ENCODE results near the gene ABHD17A.

ABHD17A gene

DNA sequence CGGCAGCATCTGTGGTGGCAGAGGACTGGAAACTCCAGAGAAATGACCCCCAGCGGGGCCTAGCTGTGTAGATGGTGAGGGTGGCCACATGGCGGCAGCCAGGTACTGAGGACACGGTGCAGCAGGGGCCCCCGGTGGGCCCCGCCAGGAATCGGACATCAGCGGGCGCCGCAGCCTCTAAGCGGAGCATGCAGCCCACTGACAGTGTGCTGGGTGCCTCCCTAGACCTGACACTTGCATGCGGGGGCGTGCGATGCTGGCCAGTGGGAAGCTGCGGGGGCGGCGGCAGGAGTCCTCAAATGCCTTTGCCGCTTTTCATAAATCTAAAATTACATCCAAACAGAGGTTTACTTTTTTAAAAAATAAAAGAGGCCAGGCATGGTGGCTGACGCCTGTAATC lies 36.0 kb upstream of the ABHD17A start:
- Histone ChIP-seq H3K4me3 (ENCODE audit: low read length) (no peak overlapping the region), H3K4me1 (ENCODE audit: control insufficient read depth, insufficient read depth, low read length) (no peaks in the 10 kb centered on the region), H3K9ac (ENCODE audit: low read depth, low read length) (no peak overlapping the region), H3K9me3 (replicated peaks; ENCODE audit: low read length) (no peaks in the 10 kb centered on the region), H3K4me2 (ENCODE audit: low read length) (no peak overlapping the region), H3K36me3 (ENCODE audit: insufficient read depth, low read length) (peaks cover 39% of the 10 kb centered on the region), H3K27me3 (ENCODE audit: control insufficient read depth, insufficient read depth, low read length) (no peaks in the 10 kb centered on the region)

GRCh38 chr19:1920644-1921043 lies 35.3 kb upstream of the ABHD17A start:
- no peaks in the 10 kb centered on the region for H3K9me3 ChIP-seq (replicated peaks; ENCODE audit: low read length)
- H3K4me2 ChIP-seq (ENCODE audit: low read length) = no peak overlapping the region
- no peaks in the 10 kb centered on the region for H3K27me3 ChIP-seq (ENCODE audit: control insufficient read depth, insufficient read depth, low read length)
- H3K4me3 ChIP-seq (ENCODE audit: low read length) = no peak overlapping the region
- H3K36me3 ChIP-seq (ENCODE audit: insufficient read depth, low read length) = peaks cover 39% of the 10 kb centered on the region
- no peaks in the 10 kb centered on the region for H3K4me1 ChIP-seq (ENCODE audit: control insufficient read depth, insufficient read depth, low read length)
- H3K9ac ChIP-seq (ENCODE audit: low read depth, low read length) = no peak overlapping the region

GRCh38 chr19:1918975-1919374 lies 33.7 kb upstream of the ABHD17A start:
- Histone ChIP-seq H3K4me1 (ENCODE audit: control insufficient read depth, insufficient read depth, low read length) (no peaks in the 10 kb centered on the region), H3K27me3 (ENCODE audit: control insufficient read depth, insufficient read depth, low read length) (no peaks in the 10 kb centered on the region), H3K9me3 (replicated peaks; ENCODE audit: low read length) (no peaks in the 10 kb centered on the region), H3K4me3 (ENCODE audit: low read length) (no peak overlapping the region), H3K9ac (ENCODE audit: low read depth, low read length) (no peak overlapping the region), H3K36me3 (ENCODE audit: insufficient read depth, low read length) (peaks cover 30% of the 10 kb centered on the region), H3K4me2 (ENCODE audit: low read length) (no peak overlapping the region)

GRCh38 chr19:1917926-1918325 lies 32.6 kb upstream of the ABHD17A start:
- H3K36me3 ChIP-seq (ENCODE audit: insufficient read depth, low read length) = peaks cover 34% of the 10 kb centered on the region
- H3K9me3 ChIP-seq (replicated peaks; ENCODE audit: low read length) = no peaks in the 10 kb centered on the region
- H3K4me3 ChIP-seq (ENCODE audit: low read length) = no peak overlapping the region
- H3K9ac ChIP-seq (ENCODE audit: low read depth, low read length) = no peak overlapping the region
- H3K27me3 ChIP-seq (ENCODE audit: control insufficient read depth, insufficient read depth, low read length) = no peaks in the 10 kb centered on the region
- H3K4me1 ChIP-seq (ENCODE audit: control insufficient read depth, insufficient read depth, low read length) = no peaks in the 10 kb centered on the region
- H3K4me2 ChIP-seq (ENCODE audit: low read length) = no peak overlapping the region

GRCh38 chr19:1917146-1917545 lies 31.9 kb upstream of the ABHD17A start:
- Histone ChIP-seq H3K4me2 (ENCODE audit: low read length) (no peak overlapping the region), H3K9me3 (replicated peaks; ENCODE audit: low read length) (no peaks in the 10 kb centered on the region), H3K4me1 (ENCODE audit: control insufficient read depth, insufficient read depth, low read length) (no peaks in the 10 kb centered on the region), H3K9ac (ENCODE audit: low read depth, low read length) (no peak overlapping the region), H3K36me3 (ENCODE audit: insufficient read depth, low read length) (peaks cover 31% of the 10 kb centered on the region), H3K4me3 (ENCODE audit: low read length) (no peak overlapping the region), H3K27me3 (ENCODE audit: control insufficient read depth, insufficient read depth, low read length) (no peaks in the 10 kb centered on the region)

GRCh38 chr19:1914826-1915341 lies 29.6 kb upstream of the ABHD17A start:
- H3K9me3 ChIP-seq (replicated peaks; ENCODE audit: low read length) = no peaks in the 10 kb centered on the region
- H3K9ac ChIP-seq (ENCODE audit: low read depth, low read length) = no peak overlapping the region
- peaks cover 18% of the 10 kb centered on the region for H3K36me3 ChIP-seq (ENCODE audit: insufficient read depth, low read length)
- H3K4me2 ChIP-seq (ENCODE audit: low read length) = no peak overlapping the region
- H3K4me3 ChIP-seq (ENCODE audit: low read length) = no peak overlapping the region
- H3K4me1 ChIP-seq (ENCODE audit: control insufficient read depth, insufficient read depth, low read length) = peaks cover 3% of the 10 kb centered on the region
- H3K27me3 ChIP-seq (ENCODE audit: control insufficient read depth, insufficient read depth, low read length) = no peaks in the 10 kb centered on the region

GRCh38 chr19:1913781-1914577 lies 28.7 kb upstream of the ABHD17A start:
- Histone ChIP-seq H3K4me1 (ENCODE audit: control insufficient read depth, insufficient read depth, low read length) (peaks cover 11% of the 10 kb centered on the region), H3K9ac (ENCODE audit: low read depth, low read length) (no peak overlapping the region), H3K4me3 (ENCODE audit: low read length) (no peak overlapping the region), H3K27me3 (ENCODE audit: control insufficient read depth, insufficient read depth, low read length) (no peaks in the 10 kb centered on the region), H3K9me3 (replicated peaks; ENCODE audit: low read length) (no peaks in the 10 kb centered on the region), H3K4me2 (ENCODE audit: low read length) (no peak overlapping the region), H3K36me3 (ENCODE audit: insufficient read depth, low read length) (peaks cover 18% of the 10 kb centered on the region)

- peaks cover 13% of the 10 kb centered on the region for H3K4me1 ChIP-seq (ENCODE audit: control insufficient read depth, insufficient read depth, low read length)
- H3K4me3 ChIP-seq (ENCODE audit: low read length) = no peak overlapping the region
- H3K9ac ChIP-seq (ENCODE audit: low read depth, low read length) = no peak overlapping the region
- H3K4me2 ChIP-seq (ENCODE audit: low read length) = no peak overlapping the region
- peaks cover 18% of the 10 kb centered on the region for H3K36me3 ChIP-seq (ENCODE audit: insufficient read depth, low read length)
- no peaks in the 10 kb centered on the region for H3K27me3 ChIP-seq (ENCODE audit: control insufficient read depth, insufficient read depth, low read length)
- H3K9me3 ChIP-seq (replicated peaks; ENCODE audit: low read length) = no peaks in the 10 kb centered on the region
Measured at GRCh38 chr19:1912760-1913505, 27.6 kb upstream of the ABHD17A start.

GRCh38 chr19:1911995-1912394 lies 26.7 kb upstream of the ABHD17A start:
- Histone ChIP-seq H3K4me1 (ENCODE audit: control insufficient read depth, insufficient read depth, low read length) (peaks cover 19% of the 10 kb centered on the region), H3K27me3 (ENCODE audit: control insufficient read depth, insufficient read depth, low read length) (no peaks in the 10 kb centered on the region), H3K9ac (ENCODE audit: low read depth, low read length) (no peak overlapping the region), H3K4me3 (ENCODE audit: low read length) (no peak overlapping the region), H3K36me3 (ENCODE audit: insufficient read depth, low read length) (peaks cover 12% of the 10 kb centered on the region), H3K4me2 (ENCODE audit: low read length) (no peak overlapping the region), H3K9me3 (replicated peaks; ENCODE audit: low read length) (no peaks in the 10 kb centered on the region)

GRCh38 chr19:1911098-1911497 lies 25.8 kb upstream of the ABHD17A start:
- H3K9ac ChIP-seq (ENCODE audit: low read depth, low read length) = no peak overlapping the region
- H3K4me3 ChIP-seq (ENCODE audit: low read length) = no peak overlapping the region
- H3K9me3 ChIP-seq (replicated peaks; ENCODE audit: low read length) = no peaks in the 10 kb centered on the region
- no peaks in the 10 kb centered on the region for H3K27me3 ChIP-seq (ENCODE audit: control insufficient read depth, insufficient read depth, low read length)
- H3K4me1 ChIP-seq (ENCODE audit: control insufficient read depth, insufficient read depth, low read length) = peaks cover 19% of the 10 kb centered on the region
- H3K4me2 ChIP-seq (ENCODE audit: low read length) = no peak overlapping the region
- H3K36me3 ChIP-seq (ENCODE audit: insufficient read depth, low read length) = peaks cover 12% of the 10 kb centered on the region

DNA sequence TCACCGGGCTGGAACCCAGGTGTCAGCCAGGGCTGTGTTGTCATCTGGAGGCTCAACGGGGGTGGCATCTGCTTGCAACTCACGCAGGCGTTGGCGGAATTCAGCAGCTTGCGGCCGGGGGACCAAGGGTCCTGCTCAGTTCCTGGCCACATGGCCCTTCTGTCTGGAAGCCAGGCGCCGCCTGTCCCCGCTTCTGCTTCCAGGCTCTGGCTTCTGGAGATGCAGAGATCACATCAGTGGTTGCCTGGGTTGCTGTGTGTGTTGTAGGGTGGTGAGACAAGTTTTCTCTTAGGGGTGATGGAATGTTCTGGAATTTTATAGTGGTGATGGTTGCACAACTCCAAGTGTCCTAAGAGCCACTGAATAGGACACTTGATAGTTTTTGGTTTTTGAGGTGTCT lies 24.9 kb upstream of the ABHD17A start:
- no peak overlapping the region for H3K9ac ChIP-seq (ENCODE audit: low read depth, low read length)

More for the DNA sequence above, 24.9 kb upstream of the ABHD17A start:
- H3K9me3 ChIP-seq (replicated peaks; ENCODE audit: low read length) = no peaks in the 10 kb centered on the region
- H3K4me2 ChIP-seq (ENCODE audit: low read length) = no peak overlapping the region
- peaks cover 25% of the 10 kb centered on the region for H3K4me1 ChIP-seq (ENCODE audit: control insufficient read depth, insufficient read depth, low read length)
- H3K36me3 ChIP-seq (ENCODE audit: insufficient read depth, low read length) = peaks cover 12% of the 10 kb centered on the region
- no peaks in the 10 kb centered on the region for H3K27me3 ChIP-seq (ENCODE audit: control insufficient read depth, insufficient read depth, low read length)
- no peak overlapping the region for H3K4me3 ChIP-seq (ENCODE audit: low read length)

Data from skeletal muscle satellite cell (primary cell).